ENCODE measurements around the gene RNF187.

DNA sequence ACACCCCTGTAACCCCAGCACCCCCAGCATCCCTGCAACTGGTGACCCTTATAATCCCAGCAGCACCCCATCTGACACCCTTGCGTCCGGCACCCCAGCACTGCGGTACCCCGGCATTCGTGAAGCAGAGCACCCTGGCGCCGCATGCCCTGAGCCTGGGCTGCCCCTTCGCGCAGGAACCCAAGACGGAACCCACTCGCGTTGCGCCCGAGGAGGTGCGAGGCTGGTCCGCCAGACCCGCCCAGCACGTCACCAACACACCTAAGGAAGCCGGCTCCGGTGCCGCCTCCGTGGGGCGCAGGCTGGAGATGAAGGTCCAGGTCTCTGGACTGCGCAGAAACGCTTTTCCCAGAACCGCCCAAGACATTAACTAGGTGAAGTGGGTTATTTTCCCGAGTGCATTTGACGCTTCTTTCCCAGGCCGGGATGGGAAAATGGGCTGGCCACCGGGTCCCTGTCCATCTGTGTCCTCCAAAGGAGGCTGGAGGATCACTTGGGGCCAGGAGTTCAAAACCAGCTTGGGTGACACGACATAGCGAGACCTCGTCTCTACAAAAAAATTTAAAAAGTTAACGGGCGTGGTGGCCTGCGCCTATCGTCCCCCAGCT, 15.9 kb upstream of the RNF187 start:
- TF ChIP-seq, protein P1, sequence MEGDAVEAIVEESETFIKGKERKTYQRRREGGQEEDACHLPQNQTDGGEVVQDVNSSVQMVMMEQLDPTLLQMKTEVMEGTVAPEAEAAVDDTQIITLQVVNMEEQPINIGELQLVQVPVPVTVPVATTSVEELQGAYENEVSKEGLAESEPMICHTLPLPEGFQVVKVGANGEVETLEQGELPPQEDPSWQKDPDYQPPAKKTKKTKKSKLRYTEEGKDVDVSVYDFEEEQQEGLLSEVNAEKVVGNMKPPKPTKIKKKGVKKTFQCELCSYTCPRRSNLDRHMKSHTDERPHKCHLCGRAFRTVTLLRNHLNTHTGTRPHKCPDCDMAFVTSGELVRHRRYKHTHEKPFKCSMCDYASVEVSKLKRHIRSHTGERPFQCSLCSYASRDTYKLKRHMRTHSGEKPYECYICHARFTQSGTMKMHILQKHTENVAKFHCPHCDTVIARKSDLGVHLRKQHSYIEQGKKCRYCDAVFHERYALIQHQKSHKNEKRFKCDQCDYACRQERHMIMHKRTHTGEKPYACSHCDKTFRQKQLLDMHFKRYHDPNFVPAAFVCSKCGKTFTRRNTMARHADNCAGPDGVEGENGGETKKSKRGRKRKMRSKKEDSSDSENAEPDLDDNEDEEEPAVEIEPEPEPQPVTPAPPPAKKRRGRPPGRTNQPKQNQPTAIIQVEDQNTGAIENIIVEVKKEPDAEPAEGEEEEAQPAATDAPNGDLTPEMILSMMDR (IDR thresholded peaks at IDR 0.05): no peak
- no peak for TF ChIP-seq POLR2A (IDR thresholded peaks at IDR 0.05)
